HG03354 (cell line): ENCODE data around the gene NRIP2.

Experiments
- ATAC-seq: cut with Tn5 transposase; IDR thresholded peaks from one replicate; pipeline ENCODE4 v1.9.1; 2021; ENCODE audit warnings: mild to moderate bottlenecking; ENCODE audit not compliant: unreplicated experiment, poor library complexity, severe bottlenecking

NRIP2 gene

GRCh38 chr12:2812290-2813213, 22.3 kb downstream of the NRIP2 start, which contains the start of gene ITFG2:
ITFG2 (plus strand) TSS chr12:2812668; CDS start chr12:2812761, 93 bp downstream.
- ATAC-seq, result peak; percentile 95

- no peak for ATAC-seq
Observed at GRCh38 chr12:2811801-2812200, 23.0 kb downstream of the NRIP2 start.

GRCh38 chr12:2806700-2807099, 28.1 kb downstream of the NRIP2 start:
- ATAC-seq, result no peak

- ATAC-seq, result no peak
Observed at GRCh38 chr12:2805143-2805520, 29.7 kb downstream of the NRIP2 start.

- no peak for ATAC-seq
Observed at GRCh38 chr12:2804393-2805142, 30.3 kb downstream of the NRIP2 start.

GRCh38 chr12:2803635-2804392, 31.0 kb downstream of the NRIP2 start:
- no peak for ATAC-seq

GRCh38 chr12:2801044-2801783, 33.6 kb downstream of the NRIP2 start:
- no peak for ATAC-seq

GRCh38 chr12:2800046-2800570, 34.7 kb downstream of the NRIP2 start:
- ATAC-seq, result no peak

- no peak for ATAC-seq
Observed at GRCh38 chr12:2797721-2798418, 37.0 kb downstream of the NRIP2 start.

GRCh38 chr12:2796187-2796666, 38.6 kb downstream of the NRIP2 start:
- no peak for ATAC-seq

GRCh38 chr12:2795291-2796186, 39.3 kb downstream of the NRIP2 start:
- peak; percentile 77 for ATAC-seq

GRCh38 chr12:2794736-2795289, 40.0 kb downstream of the NRIP2 start, which contains the start of gene FKBP4:
FKBP4 (plus strand) TSS chr12:2794970; CDS start chr12:2795140, 170 bp downstream.
- ATAC-seq, result peak; percentile 81

GRCh38 chr12:2794191-2794735, 40.6 kb downstream of the NRIP2 start:
- ATAC-seq, result peak; percentile 13

GRCh38 chr12:2793561-2793960, 41.3 kb downstream of the NRIP2 start:
- no peak for ATAC-seq

GRCh38 chr12:2792671-2793500, 41.9 kb downstream of the NRIP2 start:
- ATAC-seq, result no peak

- no peak for ATAC-seq
Observed at GRCh38 chr12:2791089-2791488, 43.7 kb downstream of the NRIP2 start.
